ENCODE measurements around the gene TUBB4A.

- TF ChIP-seq CTCF (conservative IDR thresholded peaks at IDR 0.05) (no peak), EZH2 (IDR thresholded peaks at IDR 0.05; ENCODE audit: low read depth) (no peak)
These were observed 14.0 kb upstream of the TUBB4A start for GRCh38 chr19:6516018-6516658.
